Bronchial epithelial cell (primary cell): Measurements from ENCODE around the gene AHDC1. TPM values are rescaled to one million over a fixed set of nuclear protein-coding genes. Genes with fewer than 3 reads are reported as not detected.
A peak's percentile ranks its signal among the peaks of the same experiment; 100 is the strongest.

Experiments used
- DNase-seq: peaks from one replicate; pipeline ENCODE4 v3.0.0-alpha.2; 2010; ENCODE audit warnings: low read depth
- FAIRE-seq: peaks from 2 replicates; lab custom pipeline; 2011; peaks lifted over from hg19 to GRCh38; lab: Jason Lieb, UNC
- H3K27me3 ChIP-seq: 2 replicates; pipeline ENCODE4 v1.5.1; 2011; ENCODE audit warnings: low read length; ENCODE audit not compliant: control insufficient read depth, insufficient read depth
- H3K36me3 ChIP-seq: 2 replicates; pipeline ENCODE4 v1.5.1; 2011; ENCODE audit warnings: low read length; ENCODE audit not compliant: control insufficient read depth, insufficient read depth
- H3K4me3 ChIP-seq: 2 replicates; pipeline ENCODE4 v1.5.1; 2011; ENCODE audit warnings: mild to moderate bottlenecking, low read depth, low read length, control low read depth
- CTCF ChIP-seq: IDR thresholded peaks from 2 replicates; pipeline ENCODE4 v1.5.1; 2011; ENCODE audit warnings: mild to moderate bottlenecking, moderate library complexity, low read length, control low read depth, inconsistent platforms; ENCODE audit not compliant: insufficient read depth, severe bottlenecking
- total RNA-seq: library from RNA; depleted of rRNA; stranded (reverse); fragments of >200 nt; gene quantifications from 2 replicates; pipeline ENCODE4 v1.2.1, GENCODE V29; 2014

The AHDC1 gene
- total RNA-seq, 1 donor from 2014 or later = 5.0 TPM

- no peaks in the 10 kb centered on the region for H3K36me3 ChIP-seq
- H3K4me3 ChIP-seq = peak overlapping the region; percentile 22
- DNase-seq (no peak), FAIRE-seq (no peak)
- no peak for TF ChIP-seq CTCF
- peaks cover 5% of the 10 kb centered on the region for H3K27me3 ChIP-seq
Measured at GRCh38 chr1:27634177-27634984, 30.4 kb upstream of the AHDC1 start.

GRCh38 chr1:27633640-27634176 is 29.8 kb upstream of the AHDC1 start:
- Histone ChIP-seq H3K4me3 (peak overlapping the region; percentile 22), H3K36me3 (no peaks in the 10 kb centered on the region), H3K27me3 (peaks cover 5% of the 10 kb centered on the region)
- DNase-seq = no peak
- no peak for FAIRE-seq
- TF ChIP-seq CTCF = no peak

GRCh38 chr1:27633298-27633610 is 29.3 kb upstream of the AHDC1 start:
- DNase-seq = no peak
- H3K27me3 ChIP-seq = peaks cover 5% of the 10 kb centered on the region
- FAIRE-seq = no peak
- no peak overlapping the region for H3K4me3 ChIP-seq
- H3K36me3 ChIP-seq = no peaks in the 10 kb centered on the region
- no peak for TF ChIP-seq CTCF

- DNase-seq (no peak), FAIRE-seq (no peak)
- Histone ChIP-seq H3K4me3 (no peak overlapping the region), H3K36me3 (no peaks in the 10 kb centered on the region), H3K27me3 (peaks cover 5% of the 10 kb centered on the region)
- no peak for TF ChIP-seq CTCF
Measured at GRCh38 chr1:27632387-27633297, 28.7 kb upstream of the AHDC1 start.

- Histone ChIP-seq H3K4me3 (no peak overlapping the region), H3K27me3 (peaks cover 5% of the 10 kb centered on the region), H3K36me3 (no peaks in the 10 kb centered on the region)
- no peak for DNase-seq
- no peak for FAIRE-seq
- no peak for TF ChIP-seq CTCF
Measured at GRCh38 chr1:27630859-27631491, 27.0 kb upstream of the AHDC1 start.
